Subcutaneous abdominal adipose tissue (tissue), 5 donors: ENCODE measurements around the gene DPM1.

Experiments
- H3K27ac ChIP-seq: one replicate; pipeline ENCODE4 v1.7.0; 2013; ENCODE audit warnings: low read depth, mild to moderate bottlenecking, inconsistent platforms, low read length, moderate library complexity
- H3K27me3 ChIP-seq, 5 donors: one replicate each; pipeline ENCODE4 v1.7.0; 2013; ENCODE audit warnings: low read length in 5 of 5, inconsistent platforms in 1 of 5; ENCODE audit not compliant: control insufficient read depth in 5 of 5, insufficient read depth in 4 of 5
- H3K36me3 ChIP-seq, 5 donors: one replicate each; pipeline ENCODE4 v1.7.0; 2013; ENCODE audit warnings: low read length in 5 of 5; ENCODE audit not compliant: control insufficient read depth in 5 of 5, insufficient read depth in 5 of 5
- H3K4me1 ChIP-seq, 5 donors: one replicate each; pipeline ENCODE4 v1.7.0; 2013; ENCODE audit warnings: low read length in 5 of 5, mild to moderate bottlenecking in 3 of 5, moderate library complexity in 1 of 5; ENCODE audit not compliant: control insufficient read depth in 5 of 5, insufficient read depth in 5 of 5
- H3K4me3 ChIP-seq, 5 donors: one replicate each; pipeline ENCODE4 v1.7.0; 2013; ENCODE audit warnings: low read length in 5 of 5, low read depth in 1 of 5
- H3K9ac ChIP-seq, 5 donors: one replicate each; pipeline ENCODE4 v1.7.0; 2013; ENCODE audit warnings: low read length in 5 of 5, mild to moderate bottlenecking in 4 of 5, moderate library complexity in 3 of 5
- H3K9me3 ChIP-seq, 5 donors: one replicate each; pipeline ENCODE4 v1.7.0; 2013; ENCODE audit warnings: low read length in 5 of 5; ENCODE audit not compliant: control insufficient read depth in 5 of 5
- donor health status: healthy.
- donor health status: healthy.
- donor health status: healthy.
- donor health status: healthy.
- donor health status: healthy.

DPM1 gene

GRCh38 chr20:50909413-50909812 lies 48.9 kb downstream of the DPM1 start:
- H3K4me3 ChIP-seq = no peak overlapping the region
- H3K27ac ChIP-seq = no peak overlapping the region
- no peaks in the 10 kb centered on the region for H3K9me3 ChIP-seq
- H3K9ac ChIP-seq = no peak overlapping the region
- H3K4me1 ChIP-seq = peaks cover 2 to 25% (median 18%) of the 10 kb centered on the region in 5 donors
- no peaks in the 10 kb centered on the region for H3K27me3 ChIP-seq
- H3K36me3 ChIP-seq = peaks cover 0 to 3% (median 0%) of the 10 kb centered on the region in 5 donors

GRCh38 chr20:50904067-50904570 lies 54.2 kb downstream of the DPM1 start:
- peaks cover 16 to 34% (median 25%) of the 10 kb centered on the region in 5 donors for H3K36me3 ChIP-seq
- H3K9me3 ChIP-seq = no peaks in the 10 kb centered on the region
- H3K27me3 ChIP-seq = no peaks in the 10 kb centered on the region
- no peak overlapping the region for H3K4me3 ChIP-seq
- no peak overlapping the region for H3K9ac ChIP-seq
- peaks cover 0 to 17% (median 10%) of the 10 kb centered on the region in 5 donors for H3K4me1 ChIP-seq
- H3K27ac ChIP-seq = no peak overlapping the region

GRCh38 chr20:50903353-50904051 lies 54.8 kb downstream of the DPM1 start:
- Histone ChIP-seq H3K4me1 (peaks cover 0 to 17% (median 10%) of the 10 kb centered on the region in 5 donors), H3K9ac (no peak overlapping the region), H3K36me3 (peaks cover 18 to 37% (median 29%) of the 10 kb centered on the region in 5 donors), H3K27ac (no peak overlapping the region), H3K27me3 (no peaks in the 10 kb centered on the region), H3K4me3 (no peak overlapping the region), H3K9me3 (no peaks in the 10 kb centered on the region)

GRCh38 chr20:50901301-50901700 lies 57.0 kb downstream of the DPM1 start:
- no peak overlapping the region for H3K9ac ChIP-seq
- H3K4me1 ChIP-seq = peaks cover 0 to 17% (median 10%) of the 10 kb centered on the region in 5 donors
- H3K9me3 ChIP-seq = no peaks in the 10 kb centered on the region
- H3K27me3 ChIP-seq = no peaks in the 10 kb centered on the region
- peaks cover 29 to 51% (median 45%) of the 10 kb centered on the region in 5 donors for H3K36me3 ChIP-seq
- H3K27ac ChIP-seq = no peak overlapping the region
- H3K4me3 ChIP-seq = no peak overlapping the region

GRCh38 chr20:50900261-50900660 lies 58.1 kb downstream of the DPM1 start:
- H3K27ac ChIP-seq = no peak overlapping the region
- H3K36me3 ChIP-seq = peaks cover 29 to 51% (median 46%) of the 10 kb centered on the region in 5 donors
- H3K9me3 ChIP-seq = no peaks in the 10 kb centered on the region
- H3K27me3 ChIP-seq = no peaks in the 10 kb centered on the region
- peaks cover 0 to 12% (median 9%) of the 10 kb centered on the region in 5 donors for H3K4me1 ChIP-seq
- H3K4me3 ChIP-seq = no peak overlapping the region
- no peak overlapping the region for H3K9ac ChIP-seq

GRCh38 chr20:50898475-50898874 lies 59.9 kb downstream of the DPM1 start:
- Histone ChIP-seq H3K4me3 (no peak overlapping the region), H3K9ac (no peak overlapping the region), H3K4me1 (peaks cover 0 to 4% (median 0%) of the 10 kb centered on the region in 5 donors), H3K27me3 (no peaks in the 10 kb centered on the region), H3K36me3 (peaks cover 38 to 66% (median 56%) of the 10 kb centered on the region in 5 donors), H3K9me3 (no peaks in the 10 kb centered on the region), H3K27ac (no peak overlapping the region)

- H3K36me3 ChIP-seq = peaks cover 43 to 80% (median 63%) of the 10 kb centered on the region in 5 donors
- no peaks in the 10 kb centered on the region for H3K27me3 ChIP-seq
- no peak overlapping the region for H3K4me3 ChIP-seq
- H3K4me1 ChIP-seq = no peaks in the 10 kb centered on the region
- H3K9ac ChIP-seq = no peak overlapping the region
- H3K9me3 ChIP-seq = no peaks in the 10 kb centered on the region
- no peak overlapping the region for H3K27ac ChIP-seq
These were observed 63.1 kb downstream of the DPM1 start for GRCh38 chr20:50895111-50895830.

- Histone ChIP-seq H3K4me3 (no peak overlapping the region), H3K9me3 (no peaks in the 10 kb centered on the region), H3K36me3 (peaks cover 43 to 77% (median 61%) of the 10 kb centered on the region in 5 donors), H3K9ac (no peak overlapping the region), H3K27me3 (no peaks in the 10 kb centered on the region), H3K27ac (no peak overlapping the region), H3K4me1 (no peaks in the 10 kb centered on the region)
These were observed 64.7 kb downstream of the DPM1 start for GRCh38 chr20:50893620-50894019.

GRCh38 chr20:50892394-50892793 lies 65.9 kb downstream of the DPM1 start:
- no peaks in the 10 kb centered on the region for H3K9me3 ChIP-seq
- no peak overlapping the region for H3K4me3 ChIP-seq
- peaks cover 31 to 70% (median 56%) of the 10 kb centered on the region in 5 donors for H3K36me3 ChIP-seq

GRCh38 chr20:50891138-50891537 lies 67.2 kb downstream of the DPM1 start:
- no peak overlapping the region for H3K9ac ChIP-seq
- H3K4me1 ChIP-seq = no peaks in the 10 kb centered on the region
- H3K36me3 ChIP-seq = peaks cover 30 to 68% (median 52%) of the 10 kb centered on the region in 5 donors
- no peaks in the 10 kb centered on the region for H3K9me3 ChIP-seq
- no peak overlapping the region for H3K4me3 ChIP-seq
- H3K27me3 ChIP-seq = no peaks in the 10 kb centered on the region
- no peak overlapping the region for H3K27ac ChIP-seq

More at GRCh38 chr20:50892394-50892793, 65.9 kb downstream of the DPM1 start:
- Histone ChIP-seq H3K9ac (no peak overlapping the region), H3K4me1 (no peaks in the 10 kb centered on the region), H3K27ac (no peak overlapping the region), H3K27me3 (no peaks in the 10 kb centered on the region)
